HepG2 (cell line): ENCODE results near the gene ABCB8.

Experiments
- ATF2 ChIP-seq: sonication (generic); formaldehyde crosslinking; IDR thresholded peaks from 2 replicates; pipeline ENCODE4 v1.4.0; 2020; ENCODE audit warnings: missing genetic modification reagents
- IRF2 ChIP-seq: IDR thresholded peaks from 2 replicates; pipeline ENCODE4 v1.6.1; 2018; ENCODE audit warnings: missing genetic modification reagents, missing compliant biosample characterization
- MTA3 ChIP-seq: sonication (generic); formaldehyde crosslinking; IDR thresholded peaks from 2 replicates; pipeline ENCODE4 v1.4.0; 2020; ENCODE audit warnings: missing genetic modification reagents
- NCOR1 ChIP-seq: fragments of 200-600 bp; sonication (generic); IDR thresholded peaks from 2 replicates; pipeline ENCODE4 v1.7.0; 2017; ENCODE audit warnings: antibody characterized with exemption, low read length, borderline replicate concordance
- SMAD1 ChIP-seq: sonication (generic); formaldehyde crosslinking; IDR thresholded peaks from 2 replicates; pipeline ENCODE4 v1.4.0; 2020; ENCODE audit warnings: missing genetic modification reagents, low read depth, mild to moderate bottlenecking, borderline replicate concordance
- SMAD3 ChIP-seq: sonication (generic); formaldehyde crosslinking; IDR thresholded peaks from 2 replicates; pipeline ENCODE4 v1.4.0; 2020; ENCODE audit warnings: missing genetic modification reagents
- SMC3 ChIP-seq: IDR thresholded peaks from 2 replicates; pipeline ENCODE4 v1.6.1; 2011; ENCODE audit warnings: low read length, improper control_type of control experiment
- TARDBP ChIP-seq: sonication (generic); formaldehyde crosslinking; IDR thresholded peaks from 2 replicates; pipeline ENCODE4 v1.8.0; 2022; ENCODE audit warnings: mild to moderate bottlenecking, missing genetic modification reagents
- THAP7 ChIP-seq: sonication (generic); formaldehyde crosslinking; IDR thresholded peaks from 2 replicates; pipeline ENCODE4 v1.8.1; 2023; ENCODE audit warnings: mild to moderate bottlenecking, missing genetic modification reagents
- ZNF782 ChIP-seq: sonication (generic); formaldehyde crosslinking; IDR thresholded peaks from 2 replicates; pipeline ENCODE4 v1.4.0; 2020; ENCODE audit warnings: missing genetic modification reagents, mild to moderate bottlenecking, borderline replicate concordance
- TF ChIP-seq, protein P1 (sequence below): IDR thresholded peaks from 2 replicates; pipeline ENCODE4 v1.6.1; 2012; ENCODE audit warnings: inconsistent platforms
- TF ChIP-seq, protein P2 (sequence below): sonication (generic); formaldehyde crosslinking; IDR thresholded peaks from 2 replicates; pipeline ENCODE4 v1.8.0; 2022; ENCODE audit warnings: low read depth, missing genetic modification reagents
- TF ChIP-seq, protein P3 (sequence below): sonication (generic); formaldehyde crosslinking; IDR thresholded peaks from 2 replicates; pipeline ENCODE4 v1.5.0; 2020; ENCODE audit warnings: mild to moderate bottlenecking, missing genetic modification reagents, moderate library complexity

- TF ChIP-seq SMAD3 (CRISPR knock-in tag) (no peak), ZNF782 (CRISPR knock-in tag) (no peak), MTA3 (no peak), NCOR1 (no peak), TARDBP (no peak), ATF2 (CRISPR knock-in tag) (no peak), SMAD1 (CRISPR knock-in tag) (no peak), IRF2 (no peak), SMC3 (no peak), THAP7 (CRISPR knock-in tag) (no peak)
- TF ChIP-seq, protein P1, sequence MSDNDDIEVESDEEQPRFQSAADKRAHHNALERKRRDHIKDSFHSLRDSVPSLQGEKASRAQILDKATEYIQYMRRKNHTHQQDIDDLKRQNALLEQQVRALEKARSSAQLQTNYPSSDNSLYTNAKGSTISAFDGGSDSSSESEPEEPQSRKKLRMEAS: no peak
- TF ChIP-seq, protein P2, sequence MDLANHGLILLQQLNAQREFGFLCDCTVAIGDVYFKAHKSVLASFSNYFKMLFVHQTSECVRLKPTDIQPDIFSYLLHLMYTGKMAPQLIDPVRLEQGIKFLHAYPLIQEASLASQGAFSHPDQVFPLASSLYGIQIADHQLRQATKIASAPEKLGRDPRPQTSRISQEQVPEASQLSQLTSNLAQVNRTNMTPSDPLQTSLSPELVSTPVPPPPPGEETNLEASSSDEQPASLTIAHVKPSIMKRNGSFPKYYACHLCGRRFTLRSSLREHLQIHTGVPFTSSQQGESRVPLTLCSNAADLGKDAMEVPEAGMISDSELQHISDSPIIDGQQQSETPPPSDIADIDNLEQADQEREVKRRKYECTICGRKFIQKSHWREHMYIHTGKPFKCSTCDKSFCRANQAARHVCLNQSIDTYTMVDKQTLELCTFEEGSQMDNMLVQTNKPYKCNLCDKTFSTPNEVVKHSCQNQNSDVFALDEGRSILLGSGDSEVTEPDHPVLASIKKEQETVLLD: no peak
- TF ChIP-seq, protein P3, sequence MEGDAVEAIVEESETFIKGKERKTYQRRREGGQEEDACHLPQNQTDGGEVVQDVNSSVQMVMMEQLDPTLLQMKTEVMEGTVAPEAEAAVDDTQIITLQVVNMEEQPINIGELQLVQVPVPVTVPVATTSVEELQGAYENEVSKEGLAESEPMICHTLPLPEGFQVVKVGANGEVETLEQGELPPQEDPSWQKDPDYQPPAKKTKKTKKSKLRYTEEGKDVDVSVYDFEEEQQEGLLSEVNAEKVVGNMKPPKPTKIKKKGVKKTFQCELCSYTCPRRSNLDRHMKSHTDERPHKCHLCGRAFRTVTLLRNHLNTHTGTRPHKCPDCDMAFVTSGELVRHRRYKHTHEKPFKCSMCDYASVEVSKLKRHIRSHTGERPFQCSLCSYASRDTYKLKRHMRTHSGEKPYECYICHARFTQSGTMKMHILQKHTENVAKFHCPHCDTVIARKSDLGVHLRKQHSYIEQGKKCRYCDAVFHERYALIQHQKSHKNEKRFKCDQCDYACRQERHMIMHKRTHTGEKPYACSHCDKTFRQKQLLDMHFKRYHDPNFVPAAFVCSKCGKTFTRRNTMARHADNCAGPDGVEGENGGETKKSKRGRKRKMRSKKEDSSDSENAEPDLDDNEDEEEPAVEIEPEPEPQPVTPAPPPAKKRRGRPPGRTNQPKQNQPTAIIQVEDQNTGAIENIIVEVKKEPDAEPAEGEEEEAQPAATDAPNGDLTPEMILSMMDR (CRISPR knock-in tag): no peak
Observed at GRCh38 chr7:151089893-151090730, 61.9 kb downstream of the ABCB8 start.
